Measurements from ENCODE around the gene SGSH. TPM values are rescaled to one million over a fixed set of nuclear protein-coding genes. Genes with fewer than 3 reads are reported as not detected.

The SGSH gene
- total RNA-seq, 2 experiments from 2014 or later, result 14.3 to 38.4 TPM

DNA sequence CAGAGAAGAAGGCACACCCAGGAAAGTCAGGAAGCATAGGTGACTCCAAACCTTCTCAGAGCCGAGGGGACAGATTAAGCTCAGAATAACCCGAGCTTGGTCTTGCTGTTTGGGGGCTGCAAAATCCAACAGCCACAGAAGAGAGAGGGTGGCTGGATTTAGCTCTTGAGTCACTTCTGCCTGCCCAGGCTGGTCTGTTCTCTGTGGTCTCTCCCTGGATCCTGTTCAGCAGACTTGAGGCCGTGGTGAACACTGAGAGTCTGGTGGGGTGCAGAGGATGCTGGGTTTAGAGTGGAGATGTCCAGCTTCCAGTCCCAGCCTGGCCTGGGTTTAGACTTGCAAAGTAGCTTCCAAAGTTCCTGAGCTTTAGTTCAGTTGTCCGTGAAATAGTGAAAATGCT is 8.9 kb upstream of the SGSH start:
- Histone ChIP-seq H3K4me1 (ENCODE audit: insufficient read depth, low read length, poor library complexity, severe bottlenecking) (no peaks in the 10 kb centered on the region), H4K20me1 (ENCODE audit: insufficient read depth, low read length) (no peaks in the 10 kb centered on the region), H3K4me3 (ENCODE audit: low read depth, low read length, poor library complexity, severe bottlenecking) (no peak overlapping the region), H3K27ac (ENCODE audit: low read depth, low read length, poor library complexity, severe bottlenecking) (no peak overlapping the region), H3K9me3 (ENCODE audit: low read length) (peaks cover 17% of the 10 kb centered on the region; the same call in 1 of the 2 replicates), H3K4me2 (ENCODE audit: low read length) (no peak overlapping the region), H3K36me3 (ENCODE audit: insufficient read depth, low read length) (no peaks in the 10 kb centered on the region), H3K9me2 (ENCODE audit: insufficient read depth, low read length) (no peaks in the 10 kb centered on the region), H3K79me2 (ENCODE audit: insufficient read depth, low read depth, low read length) (no peaks in the 10 kb centered on the region), H2AFZ (ENCODE audit: low read length) (no peak overlapping the region)
- CTCF ChIA-PET (ENCODE audit: unreplicated experiment), result no interaction called here
- DNase-seq (ENCODE audit: low spot score), result no peak
- TF ChIP-seq EZH2phosphoT487 (IDR thresholded peaks at IDR 0.05; ENCODE audit: borderline replicate concordance, low read depth, low read length), result no peak
- TF ChIP-seq CTCF (conservative IDR thresholded peaks at IDR 0.05; ENCODE audit: low read length), result no peak
- POLR2A ChIA-PET, result interaction anchor here (0.6 to 1.0 kb wide), 2 partner anchors 37 to 167 kb away, joined by 3 read pairs; no protein-coding TSS in a partner anchor
- intact Hi-C loops (cut with micrococcal nuclease; ENCODE audit: unreplicated experiment), result no loop called here
- no TSS peak for BruUV-seq (replicated peaks)

- no peaks in the 10 kb centered on the region for H3K79me2 ChIP-seq (ENCODE audit: insufficient read depth, low read depth, low read length)
- H3K4me3 ChIP-seq (ENCODE audit: low read depth, low read length, poor library complexity, severe bottlenecking), result no peak overlapping the region
- H3K36me3 ChIP-seq (ENCODE audit: insufficient read depth, low read length), result no peaks in the 10 kb centered on the region
- TF ChIP-seq CTCF (conservative IDR thresholded peaks at IDR 0.05; ENCODE audit: low read length) (no peak), EZH2phosphoT487 (IDR thresholded peaks at IDR 0.05; ENCODE audit: borderline replicate concordance, low read depth, low read length) (no peak)
- H2AFZ ChIP-seq (ENCODE audit: low read length), result no peak overlapping the region
- H3K9me2 ChIP-seq (ENCODE audit: insufficient read depth, low read length), result no peaks in the 10 kb centered on the region
- POLR2A ChIA-PET, result no interaction called here
- no peaks in the 10 kb centered on the region for H3K4me1 ChIP-seq (ENCODE audit: insufficient read depth, low read length, poor library complexity, severe bottlenecking)
- H4K20me1 ChIP-seq (ENCODE audit: insufficient read depth, low read length), result no peaks in the 10 kb centered on the region
- intact Hi-C loops (cut with micrococcal nuclease; ENCODE audit: unreplicated experiment), result no loop called here
- CTCF ChIA-PET (ENCODE audit: unreplicated experiment), result no interaction called here
- H3K4me2 ChIP-seq (ENCODE audit: low read length), result no peak overlapping the region
- peaks cover 14% of the 10 kb centered on the region; the same call in 1 of the 2 replicates for H3K9me3 ChIP-seq (ENCODE audit: low read length)
- no peak for DNase-seq (ENCODE audit: low spot score)
- H3K27ac ChIP-seq (ENCODE audit: low read depth, low read length, poor library complexity, severe bottlenecking), result no peak overlapping the region
- BruUV-seq (replicated peaks), result no TSS peak
Observed at GRCh38 chr17:80228477-80228876, 8.3 kb upstream of the SGSH start.

GRCh38 chr17:80227666-80228065 is 7.5 kb upstream of the SGSH start:
- BruUV-seq (replicated peaks), result no TSS peak
- no peak overlapping the region for H3K4me3 ChIP-seq (ENCODE audit: low read depth, low read length, poor library complexity, severe bottlenecking)
- intact Hi-C loops (cut with micrococcal nuclease; ENCODE audit: unreplicated experiment), result no loop called here
- no peak overlapping the region for H2AFZ ChIP-seq (ENCODE audit: low read length)
- no peaks in the 10 kb centered on the region for H3K36me3 ChIP-seq (ENCODE audit: insufficient read depth, low read length)
- CTCF ChIA-PET (ENCODE audit: unreplicated experiment), result no interaction called here
- no peaks in the 10 kb centered on the region for H3K79me2 ChIP-seq (ENCODE audit: insufficient read depth, low read depth, low read length)
- H3K4me1 ChIP-seq (ENCODE audit: insufficient read depth, low read length, poor library complexity, severe bottlenecking), result no peaks in the 10 kb centered on the region
- no peaks in the 10 kb centered on the region for H4K20me1 ChIP-seq (ENCODE audit: insufficient read depth, low read length)
- peaks cover 12% of the 10 kb centered on the region; the same call in 1 of the 2 replicates for H3K9me3 ChIP-seq (ENCODE audit: low read length)
- no peak overlapping the region for H3K27ac ChIP-seq (ENCODE audit: low read depth, low read length, poor library complexity, severe bottlenecking)
- no peak for DNase-seq (ENCODE audit: low spot score)
- H3K9me2 ChIP-seq (ENCODE audit: insufficient read depth, low read length), result no peaks in the 10 kb centered on the region
- TF ChIP-seq EZH2phosphoT487 (IDR thresholded peaks at IDR 0.05; ENCODE audit: borderline replicate concordance, low read depth, low read length) (no peak), CTCF (conservative IDR thresholded peaks at IDR 0.05; ENCODE audit: low read length) (no peak)
- POLR2A ChIA-PET, result interaction anchor here (1.1 kb wide), 1 partner anchor 8 kb away, joined by 3 read pairs; no protein-coding TSS in a partner anchor
- no peak overlapping the region for H3K4me2 ChIP-seq (ENCODE audit: low read length)
